HEK293 (cell line): ENCODE data around the gene FERMT1.

Source experiments
- CTCF ChIA-PET: fragments of 350-600 bp; formaldehyde crosslinking; extraction: SDS; loops from one replicate; lab custom pipeline; 2021; ENCODE audit warnings: antibody characterized with exemption; lab: Yijun Ruan, JAX
- POLR2A ChIA-PET: fragments of 300-600 bp; formaldehyde crosslinking; extraction: SDS; loops from one replicate; lab custom pipeline; 2020; ENCODE audit warnings: antibody characterized with exemption, inconsistent platforms; lab: Yijun Ruan, JAX
- H3K27ac ChIP-seq: fragments of 200-500 bp; sonication (Bioruptor generic); 2 replicates; pipeline ENCODE4 v1.5.1; 2014; ENCODE audit warnings: low read depth, low read length, control low read depth, inconsistent platforms; ENCODE audit errors: extremely low read depth
- H3K36me3 ChIP-seq, 2 experiments: fragments of 200-500 bp in 1 of 2; sonication (Bioruptor generic) in 1 of 2; 1 replicate in 1 of 2; 2 replicates in 1 of 2; pipeline ENCODE4 v1.5.1; 2014 to 2017; ENCODE audit warnings: inconsistent platforms in 2 of 2, low read length in 2 of 2; ENCODE audit not compliant: control insufficient read depth in 2 of 2, insufficient read depth in 1 of 2
- H3K4me1 ChIP-seq: fragments of 200-500 bp; sonication (Bioruptor generic); 2 replicates; pipeline ENCODE4 v1.5.1; 2014; ENCODE audit warnings: mild to moderate bottlenecking, low read length, inconsistent platforms; ENCODE audit not compliant: control insufficient read depth, insufficient read depth
- H3K4me3 ChIP-seq: 2 replicates; pipeline ENCODE4 v1.5.1; 2011; ENCODE audit warnings: low read depth, mild to moderate bottlenecking, control low read depth, low read length, moderate library complexity
- H3K9me3 ChIP-seq: fragments of 200-500 bp; sonication (Bioruptor generic); 2 replicates; pipeline ENCODE4 v1.5.1; 2014; ENCODE audit warnings: low read depth, low read length, inconsistent platforms; ENCODE audit not compliant: control insufficient read depth, insufficient read depth
- PRDM1 ChIP-seq: fragments of 450-650 bp; formaldehyde crosslinking; IDR thresholded peaks from 2 replicates; pipeline ENCODE4; 2016; ENCODE audit warnings: missing biosample characterization, missing genetic modification characterization
- SP3 ChIP-seq: fragments of 450-650 bp; formaldehyde crosslinking; IDR thresholded peaks from 2 replicates; pipeline ENCODE4 v1.5.1; 2016; ENCODE audit warnings: missing biosample characterization, missing genetic modification characterization
- TCF7L2 ChIP-seq: IDR thresholded peaks from 2 replicates; pipeline ENCODE4 v1.6.1; 2011; ENCODE audit warnings: low read depth, mild to moderate bottlenecking, inconsistent platforms, low read length, moderate library complexity, borderline replicate concordance
- TRIM28 ChIP-seq: IDR thresholded peaks from 2 replicates; pipeline ENCODE4 v1.6.1; 2011; ENCODE audit warnings: low read length, control low read depth, borderline replicate concordance
- ZBTB21 ChIP-seq: fragments of 450-650 bp; formaldehyde crosslinking; IDR thresholded peaks from 2 replicates; pipeline ENCODE4 v1.5.1; 2017; ENCODE audit warnings: missing biosample characterization, missing genetic modification characterization
- ZIC2 ChIP-seq: fragments of 450-650 bp; formaldehyde crosslinking; IDR thresholded peaks from 2 replicates; pipeline ENCODE4 v1.5.1; 2016; ENCODE audit warnings: missing biosample characterization, missing genetic modification characterization
- ZNF184 ChIP-seq: fragments of 450-650 bp; IDR thresholded peaks from 2 replicates; pipeline ENCODE4 v1.5.1; 2018; ENCODE audit warnings: missing biosample characterization, mild to moderate bottlenecking, missing genetic modification characterization
- ZNF621 ChIP-seq: fragments of 450-650 bp; formaldehyde crosslinking; IDR thresholded peaks from 2 replicates; pipeline ENCODE4 v1.5.1; 2017; ENCODE audit warnings: missing biosample characterization, missing genetic modification characterization
- TF ChIP-seq, protein P1 (sequence below): fragments of 450-650 bp; formaldehyde crosslinking; IDR thresholded peaks from 2 replicates; pipeline ENCODE4 v1.5.1; 2016; ENCODE audit warnings: missing biosample characterization, missing genetic modification characterization
- TF ChIP-seq, protein P2 (sequence below): fragments of 450-650 bp; formaldehyde crosslinking; optimal IDR thresholded peaks from 2 replicates; pipeline ENCODE3; 2016; ENCODE audit warnings: missing biosample characterization, mild to moderate bottlenecking, missing genetic modification characterization
- TF ChIP-seq, protein P3 (sequence below): fragments of 450-650 bp; formaldehyde crosslinking; IDR thresholded peaks from 2 replicates; pipeline ENCODE4 v1.5.1; 2016; ENCODE audit warnings: missing biosample characterization, missing genetic modification characterization
- TF ChIP-seq, protein P4 (sequence below): fragments of 450-650 bp; formaldehyde crosslinking; IDR thresholded peaks from 2 replicates; pipeline ENCODE4 v1.5.1; 2016; ENCODE audit warnings: missing biosample characterization, missing genetic modification characterization

FERMT1 gene

DNA sequence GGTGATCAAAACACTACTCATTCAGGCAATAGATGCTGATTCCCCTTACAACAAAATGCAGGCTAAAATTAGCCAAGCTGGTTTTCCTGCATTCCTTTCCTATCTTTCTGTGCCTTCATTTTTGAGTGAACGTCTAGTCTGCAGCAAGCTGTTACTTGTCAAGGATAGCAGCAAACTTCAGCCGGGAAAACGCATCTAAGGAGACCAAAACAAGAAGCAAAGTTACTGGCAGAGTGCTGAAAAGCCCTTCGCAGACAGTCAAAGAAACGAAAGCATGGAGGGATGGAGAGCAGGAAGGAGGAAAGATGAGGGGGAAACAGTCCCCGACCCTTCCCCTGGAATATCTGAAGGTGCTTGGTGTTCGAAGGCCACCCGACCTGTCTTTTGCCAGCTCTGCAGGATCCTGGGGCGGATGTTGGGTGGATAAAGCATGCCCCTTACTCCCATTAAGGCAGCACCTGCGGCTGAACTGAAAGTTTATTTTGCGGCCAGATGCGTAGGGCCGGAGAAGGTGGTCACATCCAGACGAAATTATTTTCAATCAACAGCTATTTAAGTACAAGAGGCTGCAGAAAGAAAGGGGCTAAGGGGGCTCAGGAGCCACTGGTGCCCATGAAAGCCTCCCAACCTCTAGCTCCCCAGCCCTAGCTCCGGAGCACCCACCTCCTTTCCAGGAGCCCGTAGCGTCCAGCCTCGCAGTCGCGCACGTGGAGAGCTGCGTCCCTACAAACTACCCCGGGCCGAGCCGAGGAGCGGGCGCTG, 538 bp downstream of the FERMT1 start:
- no peaks in the 10 kb centered on the region for H3K9me3 ChIP-seq
- TF ChIP-seq ZNF621 (tag by site-specific recombination) (no peak), PRDM1 (tag by site-specific recombination) (0 out of 2 replicates have a peak, but pooled peaks have one; percentile 6), ZBTB21 (tag by site-specific recombination) (no peak), ZIC2 (no peak)
- ChIA-PET POLR2A (interaction anchor here (0.6 to 1.3 kb wide), 3 partner anchors 9 to 552 kb away, joined by 3 to 6 read pairs (median 5); no protein-coding TSS in a partner anchor), CTCF (interaction anchor here (0.7 kb wide), 1 partner anchor 67 kb away, joined by 4 read pairs; no protein-coding TSS in a partner anchor)
- peak overlapping the region; percentile 60; the same call in 1 of the 2 replicates for H3K27ac ChIP-seq
- H3K36me3 ChIP-seq, result no peaks in the 10 kb centered on the region
- H3K4me3 ChIP-seq, result peak overlapping the region; percentile 40
- H3K4me1 ChIP-seq, result peaks cover 5% of the 10 kb centered on the region; the same call in 1 of the 2 replicates

DNA sequence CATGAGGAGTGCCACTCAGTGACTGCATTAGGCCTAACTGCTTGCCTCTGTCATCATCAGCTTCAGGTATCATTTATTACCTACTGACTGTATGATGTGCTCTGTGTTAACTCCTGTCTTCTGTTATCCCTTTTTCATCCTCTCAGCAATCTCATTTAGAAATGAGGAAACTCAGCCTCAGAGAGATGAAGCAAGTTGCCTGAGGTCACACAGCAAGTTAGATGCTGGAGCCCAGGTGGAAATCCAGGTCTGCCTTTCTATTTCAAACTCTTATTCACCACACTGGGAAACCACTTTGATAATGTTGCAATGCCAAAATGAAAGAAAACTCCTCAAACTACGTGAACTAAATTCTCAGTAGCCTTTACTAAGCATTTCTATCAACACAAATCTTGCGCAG, 1.3 kb downstream of the FERMT1 start:
- ChIA-PET CTCF (interaction anchor here (0.7 kb wide), 1 partner anchor 9 kb away, joined by 3 read pairs; no protein-coding TSS in a partner anchor), POLR2A (no interaction called here)
- peaks cover 5% of the 10 kb centered on the region; the same call in 1 of the 2 replicates for H3K4me1 ChIP-seq
- H3K36me3 ChIP-seq, result no peaks in the 10 kb centered on the region; a peak in 1 of 3 replicates
- no peaks in the 10 kb centered on the region for H3K9me3 ChIP-seq
- no peak overlapping the region for H3K27ac ChIP-seq
- no peak overlapping the region for H3K4me3 ChIP-seq
- no peak for TF ChIP-seq SP3 (tag by site-specific recombination)

DNA sequence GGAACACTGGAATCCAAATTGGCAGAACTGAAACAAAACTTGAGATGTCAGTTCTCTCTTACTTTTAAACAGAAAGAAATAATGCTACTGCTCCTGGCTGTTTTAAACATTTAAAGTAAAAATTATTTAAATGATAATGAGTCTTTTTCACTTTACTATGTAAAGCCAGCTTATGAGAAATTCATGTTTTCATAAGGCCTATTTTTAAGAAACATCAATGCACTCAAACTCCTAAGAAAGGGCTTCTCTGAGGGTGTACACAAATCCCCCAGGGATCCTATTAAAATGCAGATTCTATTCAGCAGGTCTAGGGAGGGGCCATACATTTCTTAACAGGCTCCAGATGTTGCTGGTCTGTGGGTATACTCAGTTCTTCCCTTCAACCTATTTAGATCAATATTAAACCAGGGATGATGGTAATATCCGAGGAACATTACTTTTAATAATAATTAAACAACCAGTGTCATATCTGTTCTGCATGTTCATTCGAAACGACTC, 2.3 kb downstream of the FERMT1 start:
- POLR2A ChIA-PET, result no interaction called here
- no peaks in the 10 kb centered on the region; a peak in 1 of 3 replicates for H3K36me3 ChIP-seq
- H3K4me3 ChIP-seq, result no peak overlapping the region
- CTCF ChIA-PET, result interaction anchor here (0.7 kb wide), 1 partner anchor 8 kb away, joined by 3 read pairs; no protein-coding TSS in a partner anchor
- H3K27ac ChIP-seq, result no peak overlapping the region
- TF ChIP-seq, protein P1, sequence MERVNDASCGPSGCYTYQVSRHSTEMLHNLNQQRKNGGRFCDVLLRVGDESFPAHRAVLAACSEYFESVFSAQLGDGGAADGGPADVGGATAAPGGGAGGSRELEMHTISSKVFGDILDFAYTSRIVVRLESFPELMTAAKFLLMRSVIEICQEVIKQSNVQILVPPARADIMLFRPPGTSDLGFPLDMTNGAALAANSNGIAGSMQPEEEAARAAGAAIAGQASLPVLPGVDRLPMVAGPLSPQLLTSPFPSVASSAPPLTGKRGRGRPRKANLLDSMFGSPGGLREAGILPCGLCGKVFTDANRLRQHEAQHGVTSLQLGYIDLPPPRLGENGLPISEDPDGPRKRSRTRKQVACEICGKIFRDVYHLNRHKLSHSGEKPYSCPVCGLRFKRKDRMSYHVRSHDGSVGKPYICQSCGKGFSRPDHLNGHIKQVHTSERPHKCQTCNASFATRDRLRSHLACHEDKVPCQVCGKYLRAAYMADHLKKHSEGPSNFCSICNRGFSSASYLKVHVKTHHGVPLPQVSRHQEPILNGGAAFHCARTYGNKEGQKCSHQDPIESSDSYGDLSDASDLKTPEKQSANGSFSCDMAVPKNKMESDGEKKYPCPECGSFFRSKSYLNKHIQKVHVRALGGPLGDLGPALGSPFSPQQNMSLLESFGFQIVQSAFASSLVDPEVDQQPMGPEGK, result no peak
- no peak for TF ChIP-seq ZNF184 (tag by site-specific recombination)
- TF ChIP-seq, protein P2, sequence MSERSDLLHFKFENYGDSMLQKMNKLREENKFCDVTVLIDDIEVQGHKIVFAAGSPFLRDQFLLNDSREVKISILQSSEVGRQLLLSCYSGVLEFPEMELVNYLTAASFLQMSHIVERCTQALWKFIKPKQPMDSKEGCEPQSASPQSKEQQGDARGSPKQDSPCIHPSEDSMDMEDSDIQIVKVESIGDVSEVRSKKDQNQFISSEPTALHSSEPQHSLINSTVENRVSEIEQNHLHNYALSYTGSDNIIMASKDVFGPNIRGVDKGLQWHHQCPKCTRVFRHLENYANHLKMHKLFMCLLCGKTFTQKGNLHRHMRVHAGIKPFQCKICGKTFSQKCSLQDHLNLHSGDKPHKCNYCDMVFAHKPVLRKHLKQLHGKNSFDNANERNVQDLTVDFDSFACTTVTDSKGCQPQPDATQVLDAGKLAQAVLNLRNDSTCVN (tag by site-specific recombination), result no peak
- H3K4me1 ChIP-seq, result peaks cover 5% of the 10 kb centered on the region; the same call in 1 of the 2 replicates
- no peaks in the 10 kb centered on the region for H3K9me3 ChIP-seq

DNA sequence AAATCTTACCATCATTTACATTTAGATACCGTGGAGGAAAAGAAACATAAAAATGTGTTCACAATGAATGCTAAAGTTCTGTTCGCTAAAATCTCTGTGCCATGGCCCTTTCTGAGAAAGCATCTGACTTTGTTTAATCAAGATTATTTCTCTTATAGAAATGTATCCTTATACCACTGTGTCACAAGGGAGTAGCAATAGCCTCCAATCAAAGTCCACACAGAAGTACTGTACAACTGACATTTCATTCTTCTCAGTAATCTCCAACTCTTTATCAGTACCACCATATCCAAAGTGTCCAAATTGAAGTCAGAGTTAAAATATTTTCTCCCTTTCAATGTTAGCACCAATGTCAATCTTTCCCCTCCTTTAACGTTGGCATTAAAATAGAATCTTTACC, 6.1 kb downstream of the FERMT1 start:
- no peaks in the 10 kb centered on the region for H3K9me3 ChIP-seq
- ChIA-PET CTCF (no interaction called here), POLR2A (no interaction called here)
- no peak overlapping the region for H3K27ac ChIP-seq
- no peak overlapping the region for H3K4me3 ChIP-seq
- H3K36me3 ChIP-seq, result peaks cover 0 to 2% of the 10 kb centered on the region in 2 experiments; a peak in 1 of 3 replicates
- H3K4me1 ChIP-seq, result no peaks in the 10 kb centered on the region
- TF ChIP-seq, protein P1, result no peak
- TF ChIP-seq, protein P3, sequence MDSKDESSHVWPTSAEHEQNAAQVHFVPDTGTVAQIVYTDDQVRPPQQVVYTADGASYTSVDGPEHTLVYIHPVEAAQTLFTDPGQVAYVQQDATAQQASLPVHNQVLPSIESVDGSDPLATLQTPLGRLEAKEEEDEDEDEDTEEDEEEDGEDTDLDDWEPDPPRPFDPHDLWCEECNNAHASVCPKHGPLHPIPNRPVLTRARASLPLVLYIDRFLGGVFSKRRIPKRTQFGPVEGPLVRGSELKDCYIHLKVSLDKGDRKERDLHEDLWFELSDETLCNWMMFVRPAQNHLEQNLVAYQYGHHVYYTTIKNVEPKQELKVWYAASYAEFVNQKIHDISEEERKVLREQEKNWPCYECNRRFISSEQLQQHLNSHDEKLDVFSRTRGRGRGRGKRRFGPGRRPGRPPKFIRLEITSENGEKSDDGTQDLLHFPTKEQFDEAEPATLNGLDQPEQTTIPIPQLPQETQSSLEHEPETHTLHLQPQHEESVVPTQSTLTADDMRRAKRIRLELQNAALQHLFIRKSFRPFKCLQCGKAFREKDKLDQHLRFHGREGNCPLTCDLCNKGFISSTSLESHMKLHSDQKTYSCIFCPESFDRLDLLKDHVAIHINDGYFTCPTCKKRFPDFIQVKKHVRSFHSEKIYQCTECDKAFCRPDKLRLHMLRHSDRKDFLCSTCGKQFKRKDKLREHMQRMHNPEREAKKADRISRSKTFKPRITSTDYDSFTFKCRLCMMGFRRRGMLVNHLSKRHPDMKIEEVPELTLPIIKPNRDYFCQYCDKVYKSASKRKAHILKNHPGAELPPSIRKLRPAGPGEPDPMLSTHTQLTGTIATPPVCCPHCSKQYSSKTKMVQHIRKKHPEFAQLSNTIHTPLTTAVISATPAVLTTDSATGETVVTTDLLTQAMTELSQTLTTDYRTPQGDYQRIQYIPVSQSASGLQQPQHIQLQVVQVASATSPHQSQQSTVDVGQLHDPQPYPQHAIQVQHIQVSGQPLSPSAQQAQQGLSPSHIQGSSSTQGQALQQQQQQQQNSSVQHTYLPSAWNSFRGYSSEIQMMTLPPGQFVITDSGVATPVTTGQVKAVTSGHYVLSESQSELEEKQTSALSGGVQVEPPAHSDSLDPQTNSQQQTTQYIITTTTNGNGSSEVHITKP (tag by site-specific recombination), result no peak
- no peak for TF ChIP-seq TRIM28
- TF ChIP-seq TCF7L2, result no peak
- TF ChIP-seq, protein P4, sequence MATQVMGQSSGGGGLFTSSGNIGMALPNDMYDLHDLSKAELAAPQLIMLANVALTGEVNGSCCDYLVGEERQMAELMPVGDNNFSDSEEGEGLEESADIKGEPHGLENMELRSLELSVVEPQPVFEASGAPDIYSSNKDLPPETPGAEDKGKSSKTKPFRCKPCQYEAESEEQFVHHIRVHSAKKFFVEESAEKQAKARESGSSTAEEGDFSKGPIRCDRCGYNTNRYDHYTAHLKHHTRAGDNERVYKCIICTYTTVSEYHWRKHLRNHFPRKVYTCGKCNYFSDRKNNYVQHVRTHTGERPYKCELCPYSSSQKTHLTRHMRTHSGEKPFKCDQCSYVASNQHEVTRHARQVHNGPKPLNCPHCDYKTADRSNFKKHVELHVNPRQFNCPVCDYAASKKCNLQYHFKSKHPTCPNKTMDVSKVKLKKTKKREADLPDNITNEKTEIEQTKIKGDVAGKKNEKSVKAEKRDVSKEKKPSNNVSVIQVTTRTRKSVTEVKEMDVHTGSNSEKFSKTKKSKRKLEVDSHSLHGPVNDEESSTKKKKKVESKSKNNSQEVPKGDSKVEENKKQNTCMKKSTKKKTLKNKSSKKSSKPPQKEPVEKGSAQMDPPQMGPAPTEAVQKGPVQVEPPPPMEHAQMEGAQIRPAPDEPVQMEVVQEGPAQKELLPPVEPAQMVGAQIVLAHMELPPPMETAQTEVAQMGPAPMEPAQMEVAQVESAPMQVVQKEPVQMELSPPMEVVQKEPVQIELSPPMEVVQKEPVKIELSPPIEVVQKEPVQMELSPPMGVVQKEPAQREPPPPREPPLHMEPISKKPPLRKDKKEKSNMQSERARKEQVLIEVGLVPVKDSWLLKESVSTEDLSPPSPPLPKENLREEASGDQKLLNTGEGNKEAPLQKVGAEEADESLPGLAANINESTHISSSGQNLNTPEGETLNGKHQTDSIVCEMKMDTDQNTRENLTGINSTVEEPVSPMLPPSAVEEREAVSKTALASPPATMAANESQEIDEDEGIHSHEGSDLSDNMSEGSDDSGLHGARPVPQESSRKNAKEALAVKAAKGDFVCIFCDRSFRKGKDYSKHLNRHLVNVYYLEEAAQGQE (tag by site-specific recombination), result no peak
